Stimulated activated CD8-positive, alpha-beta memory T cell treated with anti-CD3 and anti-CD28 coated beads, Interleukin-15, amount 100 ng/mL, for 24 hours (primary cell): ENCODE results near the gene CXorf49B.
"Not testable (repeated sequence)": the region's sequence is repeated elsewhere in the genome, so short reads cannot be mapped to it uniquely, and the experiment has no call there.

Experiments
- DNase-seq: peaks from one replicate; pipeline ENCODE4 v3.0.0-alpha.2; 2020; ENCODE audit warnings: low read depth

Gene CXorf49B

DNA sequence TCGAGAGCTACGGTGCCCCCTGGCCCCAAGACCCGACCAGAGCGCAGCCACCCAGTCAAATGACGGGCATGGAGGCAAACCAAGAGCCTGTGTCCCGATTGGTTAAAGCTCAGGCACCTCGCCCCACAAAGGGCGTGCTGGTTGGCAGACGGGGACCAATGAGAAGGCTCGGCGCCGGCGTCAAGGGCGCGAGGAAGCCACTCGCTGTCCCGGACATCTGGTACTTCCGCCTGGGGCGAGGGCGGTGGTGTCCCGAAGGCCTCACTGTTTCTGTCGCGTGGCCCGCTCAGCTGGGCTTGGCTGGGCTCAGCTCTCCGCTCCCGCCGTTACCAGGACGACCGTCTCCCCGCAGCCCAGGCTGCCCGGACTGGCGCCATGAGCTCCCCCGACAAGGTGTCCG, at the start of gene CXorf49B:
TSS of gene CXorf49B (plus strand) at position 301 of the 400 bp plus-strand sequence. CDS start at position 376, 75 bp downstream.
- not testable (repeated sequence) for DNase-seq

- DNase-seq = not testable (repeated sequence)
These were observed 49.1 kb upstream of the CXorf49B start for GRCh38 chrX:71714064-71714463.

DNA sequence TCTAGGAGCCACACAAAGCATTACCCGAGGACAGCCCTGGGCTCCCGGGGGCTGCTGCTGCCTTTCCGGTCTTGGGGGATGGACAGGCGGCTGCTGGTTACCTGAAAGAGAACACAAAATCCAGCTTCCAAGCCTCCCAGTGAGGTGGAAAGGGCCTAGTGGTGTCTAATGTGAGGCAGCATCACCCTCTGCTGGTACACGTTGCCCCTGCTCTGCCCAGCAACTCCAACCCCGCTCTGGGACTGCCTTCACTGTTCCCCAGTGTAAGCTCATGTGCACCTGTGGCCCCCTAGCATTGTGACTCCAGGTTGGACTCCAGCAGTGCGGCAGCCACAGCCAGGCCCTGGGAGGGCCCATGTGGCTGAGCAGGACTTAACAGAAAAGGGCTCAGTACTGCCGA, 47.6 kb upstream of the CXorf49B start:
- DNase-seq = not testable (repeated sequence)

- DNase-seq = not testable (repeated sequence)
These were observed 46.8 kb upstream of the CXorf49B start for GRCh38 chrX:71716323-71716722.

- DNase-seq = not testable (repeated sequence)
These were observed 45.0 kb upstream of the CXorf49B start, which contains the start of gene CXorf49 for GRCh38 chrX:71718185-71718584. TSS of gene CXorf49 (minus strand) at chrX:71718285. CDS start at chrX:71718151, 134 bp downstream.

- not testable (repeated sequence) for DNase-seq
These were observed 44.0 kb upstream of the CXorf49B start for GRCh38 chrX:71719195-71719594.

GRCh38 chrX:71720289-71720886, 42.8 kb upstream of the CXorf49B start:
- DNase-seq = not testable (repeated sequence)

DNA sequence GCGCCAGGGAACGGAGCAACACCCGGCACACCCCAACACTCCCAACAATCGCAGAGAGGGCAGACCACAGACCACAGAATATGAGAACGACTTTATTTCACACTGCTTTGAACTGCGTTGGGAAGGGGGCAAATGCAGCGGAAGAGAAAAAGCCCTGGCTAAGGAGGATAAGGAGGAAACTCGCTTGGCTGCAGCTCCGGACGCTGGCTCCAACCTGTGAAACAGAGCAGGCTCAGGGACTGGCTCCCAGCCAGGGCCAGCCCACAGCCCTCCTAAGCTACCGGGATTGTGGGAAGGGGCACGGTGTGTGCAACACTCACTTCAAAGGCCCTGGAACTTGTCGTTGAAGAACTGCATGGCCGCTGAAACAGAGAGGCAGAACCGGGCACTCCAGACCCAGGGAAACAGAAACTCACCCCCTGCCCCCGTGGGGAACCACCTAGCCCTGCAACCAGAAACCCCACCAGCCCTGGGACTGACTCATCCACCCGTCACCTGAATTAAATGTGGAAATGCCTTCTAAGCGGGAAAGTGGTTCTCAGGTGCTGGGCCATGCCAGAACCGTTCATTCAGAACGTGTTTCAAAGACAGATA, 2.4 kb upstream of the CXorf49B start:
- not testable (repeated sequence) for DNase-seq

- not testable (repeated sequence) for DNase-seq
These were observed 1.7 kb downstream of the CXorf49B start for GRCh38 chrX:71764832-71765231.

DNA sequence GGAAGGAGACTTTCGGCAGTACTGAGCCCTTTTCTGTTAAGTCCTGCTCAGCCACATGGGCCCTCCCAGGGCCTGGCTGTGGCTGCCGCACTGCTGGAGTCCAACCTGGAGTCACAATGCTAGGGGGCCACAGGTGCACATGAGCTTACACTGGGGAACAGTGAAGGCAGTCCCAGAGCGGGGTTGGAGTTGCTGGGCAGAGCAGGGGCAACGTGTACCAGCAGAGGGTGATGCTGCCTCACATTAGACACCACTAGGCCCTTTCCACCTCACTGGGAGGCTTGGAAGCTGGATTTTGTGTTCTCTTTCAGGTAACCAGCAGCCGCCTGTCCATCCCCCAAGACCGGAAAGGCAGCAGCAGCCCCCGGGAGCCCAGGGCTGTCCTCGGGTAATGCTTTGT, 2.5 kb downstream of the CXorf49B start:
- DNase-seq = not testable (repeated sequence)

DNA sequence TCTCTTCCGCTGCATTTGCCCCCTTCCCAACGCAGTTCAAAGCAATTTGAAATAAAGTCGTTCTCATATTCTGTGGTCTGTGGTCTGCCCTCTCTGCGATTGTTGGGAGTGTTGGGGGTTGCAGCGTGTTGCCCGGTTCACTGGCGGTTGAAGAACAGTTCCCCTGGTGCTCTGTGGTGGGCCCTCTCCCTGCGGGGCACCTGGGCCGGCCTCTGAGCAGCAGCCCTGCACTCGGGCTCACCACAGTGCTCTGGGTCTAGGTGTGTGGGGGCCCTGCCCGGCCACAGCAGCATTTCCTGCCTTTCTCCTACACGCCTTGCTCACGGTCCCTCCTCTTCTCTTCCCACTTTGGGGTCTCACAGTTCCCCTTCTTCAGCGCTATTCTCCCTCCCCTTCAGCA, 4.0 kb downstream of the CXorf49B start:
- not testable (repeated sequence) for DNase-seq

DNA sequence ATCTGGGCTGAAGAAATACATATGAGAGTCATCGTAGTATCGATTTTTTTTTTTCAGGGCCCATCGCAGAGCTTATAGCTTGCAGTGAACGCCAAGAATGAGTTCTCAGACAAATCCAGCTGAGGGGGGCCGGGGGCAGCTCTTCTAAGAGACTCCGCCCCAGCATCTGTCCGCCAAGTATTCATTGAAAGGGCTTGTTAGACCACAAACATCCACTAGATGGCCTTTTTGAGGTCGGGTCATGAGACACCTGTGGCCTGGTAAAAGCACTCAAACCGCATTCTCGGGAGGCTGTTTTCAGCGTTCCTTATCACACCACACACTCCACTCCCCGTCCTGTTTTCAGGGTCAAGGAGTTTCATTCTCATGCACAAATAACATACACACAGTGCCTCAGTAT, 15.2 kb downstream of the CXorf49B start:
- not testable (repeated sequence) for DNase-seq

DNA sequence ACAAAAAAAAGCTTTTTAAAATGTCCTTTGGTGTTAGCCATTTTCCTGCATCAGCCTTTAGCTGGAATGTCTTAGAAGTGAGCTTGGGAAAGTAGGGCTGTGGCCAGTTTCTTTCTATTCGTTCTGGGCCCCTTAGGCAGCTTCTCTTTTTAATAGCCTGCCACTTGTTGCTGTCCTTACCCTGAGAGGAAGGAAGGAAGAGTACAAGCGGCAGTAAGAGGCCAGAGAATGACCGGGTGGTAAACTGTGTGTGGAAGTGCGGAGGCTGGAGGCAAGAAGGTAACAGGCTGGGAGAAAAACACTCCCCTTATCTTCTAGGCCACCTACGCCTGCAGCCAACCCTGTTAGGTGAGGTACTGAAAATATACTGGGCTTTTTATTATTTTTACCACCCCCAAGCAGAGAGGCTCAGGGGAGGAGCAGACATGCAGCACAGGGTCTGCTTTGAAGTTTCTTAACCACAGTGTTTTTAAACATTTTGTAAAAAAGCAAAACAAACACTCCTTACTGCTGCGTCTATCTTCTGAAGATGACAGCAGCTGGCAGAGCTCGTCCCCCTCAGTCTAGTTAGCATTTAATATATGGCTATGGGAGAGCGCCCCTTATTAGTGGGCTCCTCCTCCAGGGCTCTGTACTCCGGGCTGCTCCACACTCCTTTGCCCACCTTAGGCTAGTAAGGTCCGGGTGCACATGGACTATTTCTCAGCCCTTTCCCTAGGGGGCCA, 19.2 kb downstream of the CXorf49B start:
- DNase-seq = not testable (repeated sequence)

DNA sequence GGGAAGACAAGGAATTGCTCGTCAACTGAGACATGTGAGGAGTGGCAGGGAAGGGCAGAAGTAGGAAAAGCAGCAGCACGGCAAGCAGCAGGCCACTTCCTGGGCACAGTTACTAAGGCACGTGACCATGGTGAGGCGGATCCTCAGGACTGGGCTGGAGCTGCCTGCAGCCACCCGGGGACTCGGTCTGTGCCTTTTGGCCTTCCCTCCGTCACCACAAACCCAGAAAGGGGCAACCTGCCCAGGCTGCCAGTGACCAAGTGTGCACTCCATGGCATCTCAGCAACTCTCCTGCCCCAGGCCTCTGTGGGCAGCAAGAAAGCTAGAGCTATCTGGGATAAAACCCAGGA, 19.8 kb downstream of the CXorf49B start:
- DNase-seq = not testable (repeated sequence)

GRCh38 chrX:71783569-71784347, 20.6 kb downstream of the CXorf49B start:
- DNase-seq = not testable (repeated sequence)

GRCh38 chrX:71784348-71784983, 21.3 kb downstream of the CXorf49B start:
- not testable (repeated sequence) for DNase-seq

DNA sequence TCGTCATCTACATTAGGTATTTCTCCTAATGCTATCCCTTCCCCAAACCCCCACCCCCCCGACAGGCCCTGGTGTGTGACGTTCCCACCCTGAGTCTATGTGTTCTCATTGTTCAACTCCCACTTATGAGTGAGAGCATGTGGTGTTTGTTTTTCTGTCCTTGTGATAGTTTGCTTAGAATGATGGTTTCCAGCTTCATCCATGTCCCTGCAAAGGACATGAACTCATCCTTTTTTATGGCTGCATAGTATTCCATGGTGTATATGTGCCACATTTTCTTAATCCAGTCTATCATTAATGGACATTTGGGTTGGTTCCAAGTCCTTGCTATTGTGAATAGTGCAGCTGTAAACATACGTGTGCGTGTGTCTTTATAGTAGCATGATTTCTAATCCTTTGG, 43.3 kb downstream of the CXorf49B start:
- not testable (repeated sequence) for DNase-seq

- DNase-seq = no peak
These were observed 46.7 kb downstream of the CXorf49B start for GRCh38 chrX:71809886-71810285.

DNA sequence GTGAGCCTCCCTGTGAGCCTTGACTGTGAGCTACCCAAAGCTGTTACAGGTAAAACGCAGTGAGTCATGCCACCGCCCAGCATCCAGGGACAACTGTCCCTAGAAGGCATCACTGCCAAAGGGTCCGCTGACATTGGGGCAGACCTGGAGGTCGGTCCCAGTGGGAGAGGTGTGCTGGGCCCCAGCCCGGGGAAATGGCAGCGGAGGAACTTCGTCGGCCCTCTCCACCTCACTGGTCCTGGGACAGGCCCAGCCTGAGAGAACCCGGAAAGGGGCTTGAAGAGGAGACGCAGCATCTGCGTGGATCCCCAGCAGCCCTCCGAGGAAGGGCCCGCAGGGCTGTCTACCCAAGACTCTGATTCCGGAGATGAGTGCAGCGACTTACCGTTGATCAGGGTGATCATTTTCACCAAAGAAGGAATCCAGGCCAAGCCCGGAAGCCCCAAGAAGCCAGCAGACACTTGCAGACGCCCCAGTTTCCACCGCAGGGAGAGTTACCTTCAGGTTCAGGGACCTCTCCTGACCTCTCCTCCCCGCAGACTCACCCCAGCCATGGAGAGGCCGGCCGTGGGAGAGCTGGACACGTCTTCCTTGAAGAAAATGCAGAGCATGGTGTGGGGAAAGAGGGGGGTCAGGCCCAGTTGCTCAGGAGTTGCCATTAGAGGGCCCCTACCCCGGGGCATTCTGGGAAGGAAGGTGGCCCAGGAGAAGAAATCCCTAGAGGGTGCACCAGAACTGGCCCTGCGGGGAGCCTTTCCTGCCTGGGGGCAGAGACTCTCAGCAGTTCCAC, 51.2 kb downstream of the CXorf49B start:
- no peak for DNase-seq

DNA sequence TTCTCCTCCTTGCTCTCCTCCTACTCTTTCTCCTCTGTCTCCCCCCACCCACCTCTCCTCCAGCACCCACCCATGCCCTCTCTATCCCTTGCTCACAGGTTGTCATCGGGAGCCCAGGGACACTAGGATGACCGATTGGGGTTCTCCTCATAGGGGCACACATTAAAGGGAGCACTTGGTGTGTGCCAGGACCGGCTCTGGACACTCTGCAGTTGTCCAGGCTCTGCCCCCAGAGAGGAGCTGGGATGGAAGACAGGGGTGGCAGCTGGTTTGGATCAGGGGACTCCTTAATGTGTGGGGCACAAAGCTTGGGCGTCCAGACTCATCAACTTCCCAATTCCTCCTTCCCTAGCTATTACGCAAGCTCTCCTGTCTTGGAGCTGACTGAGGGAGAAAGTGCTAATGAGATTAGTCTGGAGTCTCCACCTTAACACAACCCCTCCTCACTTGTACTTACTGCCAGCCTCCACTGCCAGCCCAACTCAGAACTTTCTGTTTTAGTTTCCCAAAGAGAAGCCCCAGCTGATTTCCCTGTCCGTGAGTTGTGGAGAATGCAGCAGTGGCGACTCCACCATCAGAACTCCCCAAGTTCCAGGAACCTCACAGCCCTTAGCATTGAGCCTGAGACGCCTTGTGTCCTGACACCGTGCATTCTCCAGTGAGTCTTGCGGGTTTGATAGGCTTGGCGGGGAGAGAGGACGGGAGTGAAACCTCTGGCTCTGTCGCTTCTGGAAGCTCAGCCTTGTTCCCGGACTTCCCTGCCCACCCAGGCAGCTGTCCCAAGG, 52.2 kb downstream of the CXorf49B start:
- DNase-seq = no peak
